ENCODE results near the gene CEBPA.
"Not testable (repeated sequence)": the region's sequence is repeated elsewhere in the genome, so short reads cannot be mapped to it uniquely, and the experiment has no call there.

CEBPA gene

GRCh38 chr19:33325920-33326319, 23.6 kb upstream of the CEBPA start:
- in situ Hi-C loops (cut with HindIII; ENCODE audit: low sequenced_read_pairs), result no loop called here

GRCh38 chr19:33324628-33325027, 22.3 kb upstream of the CEBPA start:
- in situ Hi-C loops (cut with HindIII; ENCODE audit: low sequenced_read_pairs), result no loop called here

GRCh38 chr19:33323093-33323820, 20.9 kb upstream of the CEBPA start:
- in situ Hi-C loops (cut with HindIII; ENCODE audit: low sequenced_read_pairs), result no loop called here

GRCh38 chr19:33320636-33321035, 18.3 kb upstream of the CEBPA start:
- in situ Hi-C loops (cut with HindIII; ENCODE audit: low sequenced_read_pairs), result no loop called here

GRCh38 chr19:33317991-33318390, 15.7 kb upstream of the CEBPA start:
- in situ Hi-C loops (cut with HindIII; ENCODE audit: low sequenced_read_pairs), result not testable (repeated sequence)

- in situ Hi-C loops (cut with HindIII; ENCODE audit: low sequenced_read_pairs), result no loop called here
Observed at GRCh38 chr19:33317517-33317916, 15.2 kb upstream of the CEBPA start.

GRCh38 chr19:33316541-33317264, 14.4 kb upstream of the CEBPA start:
- in situ Hi-C loops (cut with HindIII; ENCODE audit: low sequenced_read_pairs), result no loop called here

- in situ Hi-C loops (cut with HindIII; ENCODE audit: low sequenced_read_pairs), result not testable (repeated sequence)
Observed at GRCh38 chr19:33312808-33313207, 10.5 kb upstream of the CEBPA start.

GRCh38 chr19:33312065-33312464, 9.7 kb upstream of the CEBPA start:
- in situ Hi-C loops (cut with HindIII; ENCODE audit: low sequenced_read_pairs), result no loop called here

- in situ Hi-C loops (cut with HindIII; ENCODE audit: low sequenced_read_pairs), result no loop called here
Observed at GRCh38 chr19:33311326-33311682, 9.0 kb upstream of the CEBPA start.

GRCh38 chr19:33310606-33311325, 8.4 kb upstream of the CEBPA start:
- in situ Hi-C loops (cut with HindIII; ENCODE audit: low sequenced_read_pairs), result no loop called here

- in situ Hi-C loops (cut with HindIII; ENCODE audit: low sequenced_read_pairs), result no loop called here
Observed at GRCh38 chr19:33309826-33310225, 7.5 kb upstream of the CEBPA start.

- in situ Hi-C loops (cut with HindIII; ENCODE audit: low sequenced_read_pairs), result no loop called here
Observed at GRCh38 chr19:33306853-33307792, 4.8 kb upstream of the CEBPA start.

GRCh38 chr19:33306191-33306590, 3.9 kb upstream of the CEBPA start:
- in situ Hi-C loops (cut with HindIII; ENCODE audit: low sequenced_read_pairs), result no loop called here

GRCh38 chr19:33304760-33305647, 2.7 kb upstream of the CEBPA start:
- in situ Hi-C loops (cut with HindIII; ENCODE audit: low sequenced_read_pairs), result no loop called here

- in situ Hi-C loops (cut with HindIII; ENCODE audit: low sequenced_read_pairs), result no loop called here
Observed at GRCh38 chr19:33304371-33304759, 2.0 kb upstream of the CEBPA start.

- in situ Hi-C loops (cut with HindIII; ENCODE audit: low sequenced_read_pairs), result no loop called here
Observed at GRCh38 chr19:33303791-33304345, 1.5 kb upstream of the CEBPA start.

- in situ Hi-C loops (cut with HindIII; ENCODE audit: low sequenced_read_pairs), result no loop called here
Observed at GRCh38 chr19:33302974-33303790, 848 bp upstream of the CEBPA start.

- in situ Hi-C loops (cut with HindIII; ENCODE audit: low sequenced_read_pairs), result no loop called here
Observed at GRCh38 chr19:33301900-33302174, 497 bp downstream of the CEBPA start.

Measured in DLD1 (cell line).